NCI-H1436 treated with DMSO at 0.1 percent for 48 hours (cell line): ENCODE results near the gene PSMB10.
A peak's percentile ranks its signal among the peaks of the same experiment; 100 is the strongest.
"Not testable (repeated sequence)": the region's sequence is repeated elsewhere in the genome, so short reads cannot be mapped to it uniquely, and the experiment has no call there.

ENCODE experiments used
- DNase-seq: peaks from one replicate; lab custom pipeline; 2025; lab: John Stamatoyannopoulos, UW

PSMB10 gene

GRCh38 chr16:67942200-67942509 is 5.5 kb upstream of the PSMB10 start:
- DNase-seq, result no peak

- no peak for DNase-seq
These were observed 5.0 kb upstream of the PSMB10 start for GRCh38 chr16:67941469-67942199.

GRCh38 chr16:67940446-67941089 is 3.9 kb upstream of the PSMB10 start:
- DNase-seq, result no peak

DNA sequence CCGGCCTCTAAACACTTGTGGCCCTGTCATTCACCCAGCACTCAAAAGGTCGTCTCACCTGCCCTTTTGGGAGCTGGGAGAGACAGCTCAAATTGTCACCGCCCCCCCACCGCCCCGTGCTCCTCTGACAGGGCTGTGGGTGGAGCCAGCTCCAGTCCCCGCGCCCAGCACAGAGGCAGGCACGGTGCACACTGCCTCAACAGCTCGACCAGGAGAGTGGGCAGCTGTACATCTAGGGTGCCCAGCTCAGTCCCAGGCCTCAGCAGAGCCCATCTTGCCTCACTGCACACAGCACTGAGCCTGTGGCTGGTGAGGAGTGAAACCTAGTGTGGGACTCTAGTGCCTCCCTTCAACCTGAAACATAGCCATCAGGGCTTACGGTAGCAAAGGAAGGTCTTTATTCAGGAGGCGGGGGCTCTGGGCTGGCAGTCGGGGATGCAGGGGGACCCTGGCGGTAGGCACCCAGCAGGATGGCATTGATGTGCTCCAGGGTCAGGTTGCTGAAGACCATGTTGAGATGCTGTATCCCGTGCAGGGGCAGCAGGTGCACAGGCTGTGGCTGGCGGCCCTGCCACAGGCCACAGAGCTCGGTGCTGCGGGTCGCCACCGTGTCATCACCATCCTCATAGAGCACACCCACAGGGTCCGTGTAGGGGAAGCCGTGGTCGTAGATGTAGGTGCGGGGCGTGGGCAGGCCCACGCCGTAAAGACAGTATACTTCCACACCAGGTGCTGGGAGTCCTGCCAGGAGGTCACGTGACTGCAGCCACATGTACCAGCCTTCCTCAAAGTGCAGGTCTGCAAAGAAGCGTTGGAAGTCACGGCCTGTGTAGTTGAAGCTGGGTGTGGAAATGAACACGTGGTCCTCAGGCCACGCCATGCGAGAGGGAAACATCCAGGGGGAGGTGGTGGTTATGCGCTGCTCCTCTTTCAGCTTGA is 3.1 kb upstream of the PSMB10 start:
- no peak for DNase-seq

DNA sequence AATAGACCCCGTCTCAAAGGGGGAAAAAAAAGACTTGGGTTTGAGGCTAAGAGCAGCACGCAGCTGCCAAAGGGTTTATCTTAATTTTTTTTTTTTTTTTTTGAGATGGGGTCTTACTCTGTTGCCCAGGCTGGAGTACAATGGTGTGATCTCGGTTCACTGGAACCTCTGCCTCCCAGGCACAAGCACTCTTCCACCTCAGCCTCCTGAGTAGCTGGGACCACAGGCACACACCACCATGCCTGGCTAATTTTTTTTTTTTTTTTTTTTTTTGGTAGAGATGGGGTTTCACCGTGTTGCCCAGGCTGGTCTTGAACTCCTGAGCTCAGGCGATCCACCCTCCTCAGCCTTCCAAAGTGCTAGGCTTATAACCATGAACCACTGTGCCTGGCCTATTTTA is 1.1 kb upstream of the PSMB10 start:
- DNase-seq, result not testable (repeated sequence)

DNA sequence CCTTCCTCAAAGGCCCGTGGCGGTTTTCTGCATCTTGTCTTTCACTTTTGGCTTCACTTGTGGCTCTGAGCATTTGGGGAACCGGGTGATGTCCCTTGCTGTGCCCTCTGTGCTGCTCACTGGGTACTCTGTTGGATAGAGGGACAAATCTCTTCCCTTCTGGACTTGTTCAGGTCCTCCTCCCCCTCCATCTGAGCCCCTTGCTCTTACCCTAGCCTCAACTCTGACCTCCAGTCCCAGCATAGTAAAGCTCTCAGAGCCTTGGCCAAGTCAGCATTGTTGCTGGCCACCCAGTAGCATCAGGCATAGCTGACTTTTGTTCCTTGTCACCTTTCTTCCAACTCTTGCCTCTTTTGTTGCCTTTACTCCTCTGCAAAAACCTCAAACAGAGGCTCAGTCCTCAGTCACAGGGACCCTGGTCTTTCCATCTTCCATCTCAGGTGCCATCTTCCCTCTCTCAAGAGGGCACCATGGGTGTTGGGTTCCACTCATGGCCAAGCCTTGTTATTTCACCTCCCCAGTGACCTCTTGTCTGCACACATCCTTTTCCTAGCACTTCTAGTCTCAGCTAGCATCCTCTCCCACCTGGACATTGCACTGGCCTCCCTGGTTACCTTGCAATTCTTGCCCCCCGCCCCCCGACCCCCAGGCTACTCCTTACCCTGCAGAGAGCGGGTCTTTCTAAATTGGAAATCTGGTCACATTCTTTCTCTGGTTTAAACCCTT is 393 bp upstream of the PSMB10 start:
- no peak for DNase-seq

GRCh38 chr16:67935402-67936123 is 1.1 kb downstream of the PSMB10 start:
- DNase-seq, result peak; percentile 84

- no peak for DNase-seq
These were observed 1.6 kb downstream of the PSMB10 start for GRCh38 chr16:67935101-67935401.

DNA sequence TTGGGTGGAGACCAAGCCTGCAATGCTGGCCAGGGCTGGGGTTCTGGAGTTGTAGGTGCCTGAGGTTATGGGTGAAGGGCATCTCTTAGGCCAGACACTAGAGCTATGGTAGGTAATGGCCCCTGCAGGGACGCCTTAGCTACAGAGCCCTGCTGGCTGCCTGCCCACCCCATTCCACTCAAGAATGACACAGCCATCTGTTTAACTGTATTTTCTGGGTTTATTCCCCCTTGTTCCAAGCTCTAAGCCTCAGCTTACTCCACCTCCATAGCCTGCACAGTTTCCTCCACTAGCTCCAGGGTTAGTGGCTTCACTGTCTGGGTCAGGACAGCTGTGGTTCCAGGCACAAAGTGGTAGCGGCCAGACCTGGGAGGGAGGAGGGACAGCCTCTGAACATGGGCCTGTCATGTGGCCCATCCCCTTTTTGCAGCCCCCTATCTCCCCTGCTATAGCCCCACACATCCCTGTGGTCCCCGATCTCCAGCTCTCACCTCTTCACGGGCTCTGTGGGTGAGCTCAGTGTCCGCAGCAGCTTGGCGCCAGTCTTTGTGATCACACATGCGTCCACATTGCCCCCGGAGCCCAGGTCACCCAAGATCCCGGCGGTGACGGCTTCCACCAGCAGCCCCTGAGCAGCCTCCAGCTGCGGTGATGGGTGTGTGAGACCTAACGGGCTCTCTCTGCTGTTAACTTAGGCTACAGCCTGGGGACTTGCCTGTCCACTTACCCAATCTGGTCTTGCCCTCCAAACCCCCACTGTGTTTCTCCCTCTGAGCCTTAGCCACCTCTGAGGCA is 2.1 kb downstream of the PSMB10 start:
- no peak for DNase-seq

- DNase-seq, result no peak
These were observed 2.8 kb downstream of the PSMB10 start for GRCh38 chr16:67933805-67934204.

DNA sequence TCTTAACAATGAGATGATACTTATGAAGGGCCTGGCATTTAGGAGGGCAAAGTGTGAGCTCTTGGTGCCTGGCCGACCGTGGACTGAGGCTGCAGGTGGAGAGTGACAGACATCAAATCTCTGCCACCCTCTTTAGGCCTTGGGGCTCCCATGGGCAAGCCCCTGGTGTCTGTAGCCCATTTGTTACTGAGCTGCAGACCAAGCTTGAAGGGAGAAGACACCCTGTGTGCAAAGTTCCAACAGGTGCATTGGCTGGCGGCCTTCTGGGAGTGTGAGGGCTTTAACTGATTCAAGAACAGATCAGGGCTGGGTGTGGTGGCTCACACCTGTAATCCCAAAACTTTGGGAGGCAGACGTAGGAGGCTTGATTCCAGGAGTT is 4.2 kb downstream of the PSMB10 start:
- no peak for DNase-seq

DNA sequence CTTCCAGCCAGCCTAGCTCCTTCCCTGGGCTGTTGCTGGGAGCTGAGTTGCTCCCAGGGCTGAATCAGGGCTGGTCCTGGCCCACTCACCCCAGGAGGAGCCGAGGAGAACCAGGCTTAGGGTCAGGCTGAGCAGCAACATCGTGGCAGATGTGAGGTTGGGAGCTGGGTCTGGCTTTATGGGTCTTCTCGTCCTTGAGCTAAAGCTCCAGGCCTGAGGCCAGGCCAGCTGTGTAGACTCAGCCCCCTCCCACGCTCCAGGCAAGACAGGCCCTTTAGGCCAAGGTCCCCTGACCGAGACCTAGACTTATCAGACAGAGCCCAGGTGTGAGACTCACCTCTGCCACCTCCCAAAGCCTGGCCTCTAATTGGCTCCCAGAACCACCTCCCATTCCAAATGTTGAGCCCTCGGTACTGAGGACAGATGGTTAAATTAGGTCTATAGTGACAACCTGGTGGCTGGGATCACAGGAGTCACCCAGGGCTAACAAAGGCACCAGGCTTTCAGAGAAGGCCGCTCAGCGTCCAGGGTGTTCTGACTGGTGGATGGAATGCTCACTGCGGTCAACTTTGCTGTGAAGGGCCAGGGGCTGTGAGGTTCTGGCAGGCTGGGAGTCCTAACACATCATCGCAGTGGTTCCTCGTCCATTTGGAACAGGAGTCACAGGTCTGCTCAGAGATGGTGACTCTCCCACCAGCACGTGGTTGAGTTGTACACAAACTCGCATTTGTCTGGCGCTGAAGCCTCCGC is 4.8 kb downstream of the PSMB10 start, which contains the start of gene CTRL:
Gene CTRL (minus strand): TSS at position 151 of the 750 bp plus-strand sequence. CDS start 10 bp downstream, at position 141.
- DNase-seq, result no peak

- DNase-seq, result no peak
These were observed 5.9 kb downstream of the PSMB10 start for GRCh38 chr16:67930678-67931211.

GRCh38 chr16:67930191-67930590 is 6.5 kb downstream of the PSMB10 start:
- DNase-seq, result no peak

DNA sequence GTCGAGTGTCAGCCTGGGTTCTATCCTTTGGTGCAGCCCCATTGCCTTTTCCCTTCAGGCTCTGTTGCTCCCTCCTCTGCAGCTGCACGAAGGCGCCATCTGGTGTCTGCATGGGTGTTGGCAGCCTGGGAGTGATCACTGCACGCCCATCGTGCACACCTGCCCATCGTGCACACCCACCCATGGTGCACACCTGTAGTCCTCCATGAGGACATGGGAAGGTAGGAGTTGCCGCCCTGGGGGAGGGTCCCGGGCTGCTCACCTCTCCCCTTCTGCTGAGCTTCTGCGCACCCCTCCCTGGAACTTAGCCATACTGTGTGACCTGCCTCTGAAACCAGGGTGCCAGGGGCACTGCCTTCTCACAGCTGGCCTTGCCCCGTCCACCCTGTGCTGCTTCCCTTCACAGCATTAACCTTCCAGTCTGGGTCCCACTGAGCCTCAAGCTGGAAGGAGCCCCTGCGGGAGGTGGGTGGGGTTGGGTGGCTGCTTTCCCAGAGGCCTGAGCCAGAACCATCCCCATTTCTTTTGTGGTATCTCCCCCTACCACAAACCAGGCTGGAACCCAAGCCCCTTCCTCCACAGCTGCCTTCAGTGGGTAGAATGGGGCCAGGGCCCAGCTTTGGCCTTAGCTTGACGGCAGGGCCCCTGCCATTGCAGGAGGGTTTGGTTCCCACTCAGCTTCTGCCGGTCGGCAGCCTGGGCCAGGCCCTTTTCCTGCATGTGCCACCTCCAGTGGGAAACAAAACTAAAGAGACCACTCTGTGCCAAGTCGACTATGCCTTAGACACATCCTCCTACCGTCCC is 7.9 kb downstream of the PSMB10 start:
- DNase-seq, result no peak

GRCh38 chr16:67928147-67928546 is 8.5 kb downstream of the PSMB10 start:
- no peak for DNase-seq

- DNase-seq, result no peak
These were observed 9.3 kb downstream of the PSMB10 start for GRCh38 chr16:67927131-67927941.

DNA sequence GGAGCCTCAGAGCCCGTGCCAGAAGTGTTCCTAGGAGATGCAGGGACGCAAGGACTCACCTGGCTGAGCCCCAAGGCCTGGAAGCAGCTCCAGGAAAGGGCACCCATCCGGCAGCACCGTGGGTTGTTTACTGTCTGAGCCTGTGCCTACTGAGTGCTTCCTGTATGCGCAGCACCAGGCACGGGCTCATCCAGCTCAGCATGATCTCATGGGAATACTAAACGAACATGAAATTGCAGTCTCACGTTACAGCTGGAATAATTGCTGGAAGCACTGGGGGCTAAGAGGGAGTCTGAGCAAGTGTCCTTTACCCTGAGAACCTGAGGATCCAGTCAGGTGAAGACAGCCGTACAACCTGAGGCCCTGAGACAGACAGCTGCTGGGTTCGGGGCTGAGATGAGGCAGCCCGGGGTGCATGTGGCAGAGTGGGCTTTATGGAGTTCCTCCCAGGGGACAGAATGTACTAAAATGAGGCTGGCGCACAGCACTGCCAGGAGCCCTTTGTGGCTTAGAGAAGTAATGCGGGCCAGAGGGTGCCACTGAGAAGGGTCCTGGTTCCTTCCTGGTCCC is 10.4 kb downstream of the PSMB10 start:
- DNase-seq, result peak; percentile 67
